ENCODE measurements around the gene EPHB6.
A peak's percentile ranks its signal among the peaks of the same experiment; 100 is the strongest.

Gene EPHB6

DNA sequence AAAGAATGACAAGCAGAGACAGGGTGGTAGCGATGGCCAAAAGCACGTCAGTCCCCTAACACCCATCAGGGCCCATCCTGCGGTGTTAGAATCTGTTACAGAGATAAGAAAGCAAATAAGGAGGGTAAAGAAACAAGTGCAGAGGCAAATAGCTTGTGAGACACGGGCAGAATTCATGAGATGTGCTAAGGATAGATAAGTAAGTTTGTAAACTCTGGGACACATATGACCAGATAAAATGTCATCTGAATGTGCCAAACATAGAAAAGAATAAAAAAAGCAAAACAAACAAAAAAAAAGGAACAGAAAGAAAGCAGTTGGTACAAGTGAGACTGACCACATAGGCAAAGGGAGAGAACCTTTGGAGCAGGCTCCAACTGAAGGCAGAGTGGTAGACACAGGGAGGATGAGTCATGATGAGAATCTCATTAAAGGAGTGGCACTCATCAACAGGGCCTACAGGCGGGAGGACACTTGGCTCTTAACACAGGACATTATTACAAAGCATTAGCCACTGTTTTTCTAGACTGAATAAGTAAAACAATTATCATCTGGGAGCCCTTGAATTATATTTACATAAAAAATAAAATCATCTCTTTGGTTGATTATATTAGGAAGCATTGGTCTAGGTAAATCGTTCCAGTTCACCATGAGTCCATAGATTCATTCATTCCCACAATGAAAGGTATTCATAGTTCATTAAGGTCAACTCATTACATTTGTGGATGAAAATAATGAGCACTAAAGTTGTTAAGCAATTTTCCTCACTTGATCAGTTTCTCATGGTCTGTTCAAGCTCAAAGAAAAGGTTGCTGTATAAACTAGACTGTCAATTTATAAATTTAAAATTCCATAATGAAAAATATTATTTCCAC lies 21.5 kb upstream of the EPHB6 start:
- WGBS (ENCODE audit: insufficient coverage, insufficient read length), result no CpG with 5 or more reads among the region's 6 CpGs
- Histone ChIP-seq H3K4me1 (ENCODE audit: control insufficient read depth, insufficient read depth, low read length) (no peaks in the 10 kb centered on the region), H3K27me3 (ENCODE audit: control insufficient read depth, insufficient read depth, low read length) (no peaks in the 10 kb centered on the region), H3K4me3 (ENCODE audit: low read length) (no peak overlapping the region), H3K27ac (ENCODE audit: low read length) (no peak overlapping the region), H3K9me3 (ENCODE audit: control insufficient read depth, insufficient read depth, low read length) (no peaks in the 10 kb centered on the region), H3K36me3 (ENCODE audit: control insufficient read depth, insufficient read depth, low read length) (no peaks in the 10 kb centered on the region)
- DNase-seq (ENCODE audit: low read depth, low spot score), result no peak

DNA sequence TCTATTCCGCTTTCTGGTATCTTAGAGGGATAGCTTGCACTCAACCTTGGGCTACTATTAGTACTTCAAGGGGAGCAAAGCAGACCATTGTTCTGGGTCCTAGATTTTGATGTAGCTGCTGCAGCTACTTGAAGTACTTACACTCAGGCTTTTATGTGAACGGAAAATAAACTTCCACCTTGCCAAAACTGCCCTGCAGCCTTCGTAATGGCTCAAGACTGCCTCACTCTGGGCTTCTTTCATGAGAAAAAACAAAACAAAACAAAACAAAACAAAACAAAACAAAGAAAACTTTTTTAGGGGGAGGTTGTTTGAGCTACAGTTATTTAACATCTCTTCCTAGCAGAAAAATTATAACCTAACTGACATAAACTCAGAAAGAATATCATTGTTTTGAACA lies 19.4 kb upstream of the EPHB6 start:
- Histone ChIP-seq H3K27ac (ENCODE audit: low read length) (no peak overlapping the region), H3K27me3 (ENCODE audit: control insufficient read depth, insufficient read depth, low read length) (no peaks in the 10 kb centered on the region), H3K36me3 (ENCODE audit: control insufficient read depth, insufficient read depth, low read length) (no peaks in the 10 kb centered on the region), H3K4me3 (ENCODE audit: low read length) (no peak overlapping the region), H3K4me1 (ENCODE audit: control insufficient read depth, insufficient read depth, low read length) (no peaks in the 10 kb centered on the region), H3K9me3 (ENCODE audit: control insufficient read depth, insufficient read depth, low read length) (no peaks in the 10 kb centered on the region)
- WGBS (ENCODE audit: insufficient coverage, insufficient read length), result no CpG with 5 or more reads among the region's 3 CpGs
- DNase-seq (ENCODE audit: low read depth, low spot score), result no peak

DNA sequence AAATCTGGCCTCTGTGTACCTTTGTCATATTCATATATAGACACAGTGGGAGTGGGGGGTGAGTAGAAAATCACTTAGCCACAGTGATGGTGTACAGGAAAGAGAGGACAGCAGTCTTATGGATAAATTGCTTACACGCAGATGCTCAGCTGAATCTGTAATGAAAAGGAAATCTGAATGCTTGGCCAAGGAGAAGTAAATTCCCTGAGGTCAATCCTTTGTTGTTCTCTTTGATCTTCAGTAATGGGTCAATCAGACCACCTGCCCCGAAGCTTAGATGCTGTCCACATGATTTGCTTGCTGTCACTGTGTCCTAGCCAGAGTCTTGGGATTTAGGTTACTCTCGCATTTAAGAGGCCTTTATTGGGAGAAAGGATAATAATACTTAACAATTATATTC lies 18.4 kb upstream of the EPHB6 start:
- Histone ChIP-seq H3K9me3 (ENCODE audit: control insufficient read depth, insufficient read depth, low read length) (no peaks in the 10 kb centered on the region), H3K27ac (ENCODE audit: low read length) (no peak overlapping the region), H3K36me3 (ENCODE audit: control insufficient read depth, insufficient read depth, low read length) (no peaks in the 10 kb centered on the region), H3K27me3 (ENCODE audit: control insufficient read depth, insufficient read depth, low read length) (no peaks in the 10 kb centered on the region), H3K4me3 (ENCODE audit: low read length) (no peak overlapping the region), H3K4me1 (ENCODE audit: control insufficient read depth, insufficient read depth, low read length) (no peaks in the 10 kb centered on the region)
- no CpG with 5 or more reads among the region's 3 CpGs for WGBS (ENCODE audit: insufficient coverage, insufficient read length)
- no peak for DNase-seq (ENCODE audit: low read depth, low spot score)

DNA sequence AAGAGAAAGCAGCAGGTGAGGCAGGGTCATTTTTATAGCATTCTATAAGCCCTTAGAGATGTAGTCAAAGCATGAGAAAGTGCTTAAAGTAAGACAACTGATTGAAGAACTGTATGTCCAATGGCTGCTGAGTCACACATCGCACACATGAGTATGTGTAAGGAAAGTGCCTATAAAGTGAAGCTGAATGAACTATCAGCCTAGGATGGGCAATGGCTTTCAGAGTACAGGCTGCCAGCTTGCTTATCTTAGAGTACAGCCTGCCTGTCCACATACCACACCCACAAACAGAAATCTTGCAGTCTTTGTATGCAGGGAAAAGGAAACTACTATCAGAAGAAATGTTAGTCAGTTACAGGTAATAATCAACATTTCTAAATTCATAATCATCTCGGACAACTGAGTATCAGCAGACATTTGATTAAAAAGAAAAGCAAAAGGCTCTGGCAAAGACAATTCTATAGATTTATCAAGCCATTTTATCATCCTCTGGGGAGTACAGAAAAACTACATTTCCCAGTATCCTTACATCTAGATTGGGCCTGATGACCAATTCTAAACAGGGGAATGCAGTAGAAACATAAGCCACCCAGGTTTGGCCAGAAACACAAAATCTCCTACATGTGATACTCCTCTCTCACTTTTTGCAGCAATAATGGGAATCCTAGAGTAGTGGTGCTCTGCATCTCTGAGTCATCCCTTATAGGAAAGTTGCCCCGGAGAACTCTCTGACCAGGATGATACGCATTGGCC lies 16.2 kb upstream of the EPHB6 start:
- no peaks in the 10 kb centered on the region for H3K27me3 ChIP-seq (ENCODE audit: control insufficient read depth, insufficient read depth, low read length)
- H3K4me3 ChIP-seq (ENCODE audit: low read length), result no peak overlapping the region
- no CpG with 5 or more reads among the region's 4 CpGs for WGBS (ENCODE audit: insufficient coverage, insufficient read length)
- H3K27ac ChIP-seq (ENCODE audit: low read length), result no peak overlapping the region
- DNase-seq (ENCODE audit: low read depth, low spot score), result no peak
- H3K9me3 ChIP-seq (ENCODE audit: control insufficient read depth, insufficient read depth, low read length), result no peaks in the 10 kb centered on the region
- H3K4me1 ChIP-seq (ENCODE audit: control insufficient read depth, insufficient read depth, low read length), result no peaks in the 10 kb centered on the region
- no peaks in the 10 kb centered on the region for H3K36me3 ChIP-seq (ENCODE audit: control insufficient read depth, insufficient read depth, low read length)

DNA sequence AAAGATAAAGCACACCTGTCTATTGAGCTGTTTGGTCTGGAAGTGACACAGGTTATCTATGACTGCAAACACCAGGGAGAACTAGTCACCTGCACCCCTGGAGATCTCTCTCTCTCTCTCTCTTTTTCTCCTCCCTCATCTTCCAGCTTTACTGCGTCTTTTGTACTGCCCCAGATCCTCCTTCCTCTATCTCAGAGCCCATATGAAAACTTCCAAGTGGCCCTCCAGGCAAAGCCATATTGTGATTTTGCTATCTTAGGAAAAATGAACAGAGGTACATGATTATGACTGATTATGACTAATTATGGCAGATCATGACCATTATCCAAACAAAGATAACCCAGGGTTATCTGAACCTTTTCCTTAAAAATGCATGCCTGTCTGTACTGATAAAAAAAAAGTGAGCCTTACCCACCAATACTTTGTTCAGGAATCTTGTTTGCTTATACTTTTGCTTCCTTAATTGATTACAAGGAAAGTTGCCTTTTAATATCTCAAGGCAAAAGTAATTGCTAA lies 12.6 kb upstream of the EPHB6 start:
- Histone ChIP-seq H3K27ac (ENCODE audit: low read length) (no peak overlapping the region), H3K9me3 (ENCODE audit: control insufficient read depth, insufficient read depth, low read length) (no peaks in the 10 kb centered on the region), H3K27me3 (ENCODE audit: control insufficient read depth, insufficient read depth, low read length) (no peaks in the 10 kb centered on the region), H3K4me3 (ENCODE audit: low read length) (no peak overlapping the region), H3K36me3 (ENCODE audit: control insufficient read depth, insufficient read depth, low read length) (no peaks in the 10 kb centered on the region), H3K4me1 (ENCODE audit: control insufficient read depth, insufficient read depth, low read length) (no peaks in the 10 kb centered on the region)
- DNase-seq (ENCODE audit: low read depth, low spot score), result no peak
- WGBS (ENCODE audit: insufficient coverage, insufficient read length), result no CpG with 5 or more reads among the region's 1 CpG

DNA sequence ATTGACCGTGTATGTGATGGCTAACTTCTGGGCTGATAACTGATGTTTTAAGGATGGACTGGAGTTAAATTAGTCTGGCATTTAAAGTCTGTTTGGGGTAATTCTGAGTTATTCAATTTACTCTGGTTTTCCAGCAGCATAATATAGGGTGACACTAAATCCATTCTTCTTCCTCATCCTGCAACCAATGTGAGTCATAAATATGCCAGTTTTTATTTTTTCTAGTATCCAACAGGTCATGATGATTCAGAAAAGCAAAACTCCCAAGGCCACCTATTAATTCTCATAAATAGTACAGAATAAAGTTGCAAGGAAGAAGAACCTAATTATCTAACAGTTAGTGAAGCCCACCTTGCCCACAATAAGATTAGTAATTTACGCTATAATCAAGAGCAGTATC lies 7.5 kb upstream of the EPHB6 start:
- H3K36me3 ChIP-seq (ENCODE audit: control insufficient read depth, insufficient read depth, low read length), result no peaks in the 10 kb centered on the region
- H3K27ac ChIP-seq (ENCODE audit: low read length), result no peak overlapping the region
- WGBS (ENCODE audit: insufficient coverage, insufficient read length), result no CpG with 5 or more reads among the region's 2 CpGs
- no peak overlapping the region for H3K4me3 ChIP-seq (ENCODE audit: low read length)
- no peaks in the 10 kb centered on the region for H3K27me3 ChIP-seq (ENCODE audit: control insufficient read depth, insufficient read depth, low read length)
- DNase-seq (ENCODE audit: low read depth, low spot score), result no peak
- no peaks in the 10 kb centered on the region for H3K4me1 ChIP-seq (ENCODE audit: control insufficient read depth, insufficient read depth, low read length)
- H3K9me3 ChIP-seq (ENCODE audit: control insufficient read depth, insufficient read depth, low read length), result no peaks in the 10 kb centered on the region

DNA sequence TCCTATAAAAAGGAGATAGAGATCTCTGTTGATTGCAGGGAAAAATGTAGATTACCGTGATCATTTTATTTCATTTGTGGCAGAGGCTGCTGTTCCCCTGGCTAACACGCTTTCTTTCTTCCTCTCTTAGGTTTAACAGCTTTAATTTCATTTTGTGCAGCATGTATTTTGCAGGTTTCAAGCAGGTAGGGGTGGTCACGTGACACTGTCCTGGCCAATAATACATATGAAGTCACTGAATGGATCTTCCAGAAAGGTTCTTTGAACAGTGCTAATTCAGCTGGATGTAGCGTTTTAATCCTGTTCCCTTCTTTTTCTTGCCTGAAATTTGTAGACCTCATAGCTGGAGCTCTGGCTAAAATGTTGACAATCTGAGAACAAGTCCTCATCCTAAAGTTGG lies 3.6 kb upstream of the EPHB6 start:
- Histone ChIP-seq H3K36me3 (ENCODE audit: control insufficient read depth, insufficient read depth, low read length) (no peaks in the 10 kb centered on the region), H3K4me3 (ENCODE audit: low read length) (no peak overlapping the region), H3K27ac (ENCODE audit: low read length) (no peak overlapping the region), H3K27me3 (ENCODE audit: control insufficient read depth, insufficient read depth, low read length) (peaks cover 4% of the 10 kb centered on the region; the same call in 1 of the 2 replicates), H3K9me3 (ENCODE audit: control insufficient read depth, insufficient read depth, low read length) (no peaks in the 10 kb centered on the region), H3K4me1 (ENCODE audit: control insufficient read depth, insufficient read depth, low read length) (peaks cover 4% of the 10 kb centered on the region)
- no peak for DNase-seq (ENCODE audit: low read depth, low spot score)
- WGBS (ENCODE audit: insufficient coverage, insufficient read length), result no CpG with 5 or more reads among the region's 4 CpGs

DNA sequence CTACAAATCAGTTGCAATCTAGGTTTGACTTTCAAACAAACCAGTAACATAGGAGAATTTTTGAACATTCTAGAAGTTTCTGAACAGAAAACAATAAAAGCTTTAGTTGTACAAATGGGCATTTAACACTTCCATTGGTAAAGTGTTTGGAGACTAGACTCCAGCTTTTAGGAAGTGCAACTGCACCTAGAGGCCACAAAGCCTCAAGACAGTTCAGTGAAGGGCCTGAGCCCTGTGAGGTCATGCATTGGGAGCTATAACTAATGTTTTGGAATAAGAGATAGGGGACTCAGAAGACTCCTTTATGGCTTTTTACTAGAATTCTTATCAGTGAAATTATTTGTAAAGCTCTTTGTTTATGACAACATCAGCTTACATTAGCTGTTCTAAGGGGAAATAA lies 3.0 kb upstream of the EPHB6 start:
- Histone ChIP-seq H3K36me3 (ENCODE audit: control insufficient read depth, insufficient read depth, low read length) (no peaks in the 10 kb centered on the region), H3K4me1 (ENCODE audit: control insufficient read depth, insufficient read depth, low read length) (peaks cover 4% of the 10 kb centered on the region), H3K4me3 (ENCODE audit: low read length) (no peak overlapping the region), H3K27ac (ENCODE audit: low read length) (no peak overlapping the region), H3K27me3 (ENCODE audit: control insufficient read depth, insufficient read depth, low read length) (peaks cover 4% of the 10 kb centered on the region; the same call in 1 of the 2 replicates), H3K9me3 (ENCODE audit: control insufficient read depth, insufficient read depth, low read length) (no peaks in the 10 kb centered on the region)
- DNase-seq (ENCODE audit: low read depth, low spot score), result no peak

DNA sequence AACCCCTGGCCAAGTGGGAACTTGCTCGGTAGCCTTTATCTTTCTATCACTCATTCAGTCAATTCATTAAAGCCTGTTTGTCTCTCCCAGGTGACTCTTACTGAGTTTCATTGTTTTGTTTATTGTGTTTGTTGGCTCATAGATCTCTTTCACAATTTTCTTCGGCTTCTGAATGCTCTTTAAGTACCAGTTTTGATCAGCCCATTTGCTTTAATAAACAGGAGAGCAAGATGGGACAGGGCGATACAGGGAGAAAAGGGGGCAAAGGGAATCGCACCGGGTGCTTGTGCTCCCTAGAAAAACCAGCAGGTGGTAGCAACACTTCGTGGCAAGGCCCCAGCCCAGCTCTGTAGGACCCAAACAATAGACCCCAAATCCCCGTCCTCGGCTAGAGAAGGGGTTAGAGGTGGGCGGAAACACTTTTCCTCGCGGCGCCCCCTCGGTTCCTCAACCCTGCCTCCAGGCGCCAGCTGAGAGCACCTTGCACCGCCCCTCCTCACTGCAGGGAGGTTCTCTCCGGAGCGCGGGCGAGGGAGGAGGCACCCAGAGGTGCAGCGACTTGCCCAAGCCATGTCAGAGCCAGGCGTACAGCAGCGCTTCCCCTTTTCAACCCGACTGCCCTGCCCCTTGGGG lies 1.0 kb upstream of the EPHB6 start:
- Histone ChIP-seq H3K27me3 (ENCODE audit: control insufficient read depth, insufficient read depth, low read length) (peaks cover 4% of the 10 kb centered on the region; the same call in 1 of the 2 replicates), H3K4me3 (ENCODE audit: low read length) (peak overlapping the region; percentile 66), H3K9me3 (ENCODE audit: control insufficient read depth, insufficient read depth, low read length) (no peaks in the 10 kb centered on the region), H3K36me3 (ENCODE audit: control insufficient read depth, insufficient read depth, low read length) (no peaks in the 10 kb centered on the region), H3K27ac (ENCODE audit: low read length) (no peak overlapping the region), H3K4me1 (ENCODE audit: control insufficient read depth, insufficient read depth, low read length) (peaks cover 4% of the 10 kb centered on the region)
- no CpG with 5 or more reads among the region's 23 CpGs for WGBS (ENCODE audit: insufficient coverage, insufficient read length)
- DNase-seq (ENCODE audit: low read depth, low spot score), result no peak

DNA sequence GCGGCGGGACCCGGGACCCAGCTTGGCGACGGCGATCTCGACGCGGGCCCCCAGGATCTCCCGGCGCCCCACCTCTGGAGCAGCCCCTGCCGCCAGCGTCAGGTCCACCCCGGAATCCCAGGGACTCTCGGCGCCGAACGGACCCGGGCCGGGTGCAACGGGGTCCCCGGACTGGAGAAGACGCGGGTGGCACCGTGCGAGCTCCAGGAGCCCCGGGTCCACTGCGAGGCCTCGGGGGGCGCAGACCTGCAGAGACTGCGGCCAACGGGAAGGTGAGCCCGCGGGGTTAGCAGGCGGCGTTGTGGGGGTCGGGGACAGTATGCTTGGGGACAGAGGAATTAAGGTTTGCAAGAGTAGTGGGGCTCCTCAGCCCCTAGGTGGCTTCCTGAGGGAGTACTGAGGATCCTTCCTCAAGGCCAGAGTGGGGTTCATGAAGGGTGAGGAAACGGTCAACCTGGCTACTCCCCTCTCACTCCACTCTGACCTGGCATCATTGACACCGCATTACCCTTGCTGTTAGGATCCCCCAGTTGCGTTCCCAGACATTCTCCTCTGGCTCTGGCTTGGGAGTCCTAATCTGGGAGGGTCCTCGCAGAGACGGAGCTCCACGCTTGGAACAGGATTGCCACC lies 353 bp downstream of the EPHB6 start:
- DNase-seq (ENCODE audit: low read depth, low spot score), result no peak
- Histone ChIP-seq H3K9me3 (ENCODE audit: control insufficient read depth, insufficient read depth, low read length) (no peaks in the 10 kb centered on the region), H3K4me1 (ENCODE audit: control insufficient read depth, insufficient read depth, low read length) (peaks cover 4% of the 10 kb centered on the region), H3K4me3 (ENCODE audit: low read length) (peak overlapping the region; percentile 66; the same call in 1 of the 2 replicates), H3K27me3 (ENCODE audit: control insufficient read depth, insufficient read depth, low read length) (peaks cover 4% of the 10 kb centered on the region; the same call in 1 of the 2 replicates), H3K36me3 (ENCODE audit: control insufficient read depth, insufficient read depth, low read length) (no peaks in the 10 kb centered on the region), H3K27ac (ENCODE audit: low read length) (no peak overlapping the region)
- WGBS (ENCODE audit: insufficient coverage, insufficient read length), result no CpG with 5 or more reads among the region's 43 CpGs
